K562 (cell line): ENCODE results near the gene NUP107. TPM values are rescaled to one million over a fixed set of nuclear protein-coding genes. Genes with fewer than 3 reads are reported as not detected.

Source experiments
- CEBPB ChIP-seq: fragments of 450-650 bp; IDR thresholded peaks from 2 replicates; pipeline ENCODE4 v1.6.1; 2016; ENCODE audit warnings: missing genetic modification characterization, missing compliant biosample characterization
- FIP1L1 ChIP-seq: fragments of 200-400 bp; formaldehyde crosslinking; IDR thresholded peaks from 2 replicates; pipeline ENCODE4 v1.6.1; 2018; ENCODE audit warnings: mild to moderate bottlenecking, low read depth, low read length; ENCODE audit not compliant: poor library complexity, severe bottlenecking
- LEF1 ChIP-seq: fragments of 450-650 bp; IDR thresholded peaks from 2 replicates; pipeline ENCODE4 v1.6.1; 2016; ENCODE audit warnings: mild to moderate bottlenecking
- NFE2 ChIP-seq: IDR thresholded peaks from 2 replicates; pipeline ENCODE4 v1.6.1; 2014; ENCODE audit warnings: antibody characterized with exemption, low read depth
- PRPF4 ChIP-seq: fragments of 200-400 bp; formaldehyde crosslinking; IDR thresholded peaks from one replicate; pipeline ENCODE4 v1.6.1; 2017; ENCODE audit warnings: low read length, low read depth, mild to moderate bottlenecking; ENCODE audit not compliant: insufficient read depth, poor library complexity, severe bottlenecking
- SMAD3 ChIP-seq: fragments of 450-650 bp; formaldehyde crosslinking; conservative IDR thresholded peaks from 2 replicates; pipeline ENCODE4 v1.4.0; 2020; ENCODE audit warnings: mild to moderate bottlenecking
- ZNF408 ChIP-seq: fragments of 250-450 bp; sonication (Bioruptor Pico); IDR thresholded peaks from 2 replicates; pipeline ENCODE4 v1.4.0; 2020; ENCODE audit warnings: low read depth, mild to moderate bottlenecking, moderate library complexity
- ZNF766 ChIP-seq: fragments of 200-800 bp; sonication (Bioruptor generic); conservative IDR thresholded peaks from 2 replicates; pipeline ENCODE4 v1.6.1; 2016; ENCODE audit warnings: missing genetic modification characterization, missing compliant biosample characterization
- ZNF830 ChIP-seq: fragments of 250-450 bp; sonication (Bioruptor Pico); IDR thresholded peaks from 2 replicates; pipeline ENCODE4 v1.5.0; 2021; ENCODE audit warnings: mild to moderate bottlenecking
- polyA plus RNA-seq, 8 experiments: library from polyadenylated mRNA; depleted of rRNA in 4 of 8; stranded (reverse) in 5 of 8; unstranded in 3 of 8; fragments of >200 nt; fragmentation: Nextera tagmentation in 2 of 8; fragmentation: Illumina TruSeq in 1 of 8; extraction: Ambion mirVana in 2 of 8; extraction: Trizol in 1 of 8; gene quantifications; 2 replicates each; pipeline versions ENCODE4 v1.2.1 to v1.2.3, GENCODE V29; 2011 to 2014; ENCODE audit warnings: inconsistent platforms in 1 of 8, missing spikeins in 1 of 8
- total RNA-seq, 7 experiments: library from RNA; depleted of rRNA in 6 of 7; stranded (reverse); fragments of >200 nt in 6 of 7; fragmentation: Illumina TruSeq in 2 of 7; extraction: Trizol in 2 of 7; gene quantifications; 2 replicates each; pipeline versions ENCODE4 v1.2.1 to v1.2.3, GENCODE V29; 2011 to 2021; ENCODE audit warnings: low replicate concordance in 1 of 7
- TF ChIP-seq, protein P1 (sequence below): sonication (generic); formaldehyde crosslinking; IDR thresholded peaks from 2 replicates; pipeline ENCODE4 v1.8.0; 2022; ENCODE audit warnings: mild to moderate bottlenecking, low read depth, missing genetic modification reagents
- TF ChIP-seq, protein P2 (sequence below): sonication (generic); formaldehyde crosslinking; IDR thresholded peaks from 2 replicates; pipeline ENCODE4 v1.8.1; 2023; ENCODE audit warnings: mild to moderate bottlenecking, missing genetic modification reagents
- TF ChIP-seq, protein P3 (sequence below): fragments of 450-650 bp; IDR thresholded peaks from 2 replicates; pipeline ENCODE4 v1.6.1; 2018; ENCODE audit warnings: mild to moderate bottlenecking, low read depth; ENCODE audit not compliant: partially characterized antibody
- TF ChIP-seq, protein P4 (sequence below): fragments of 450-650 bp; formaldehyde crosslinking; IDR thresholded peaks from 2 replicates; pipeline ENCODE4 v1.4.0; 2022; ENCODE audit warnings: missing genetic modification characterization
- TF ChIP-seq, protein P5 (sequence below): fragments of 450-650 bp; IDR thresholded peaks from one replicate; pipeline ENCODE4 v1.6.1; 2018; ENCODE audit warnings: mild to moderate bottlenecking, moderate library complexity; ENCODE audit not compliant: partially characterized antibody
- TF ChIP-seq, protein P6 (sequence below): fragments of 450-650 bp; formaldehyde crosslinking; IDR thresholded peaks from 2 replicates; pipeline ENCODE4 v1.4.0; 2020; ENCODE audit warnings: mild to moderate bottlenecking

NUP107 gene
- total and polyA plus RNA-seq, 9 of the 15 experiments (the other 6 are each of a cell fraction or from before 2014, with no cell fraction given) = 129 to 277 (median 199) TPM

DNA sequence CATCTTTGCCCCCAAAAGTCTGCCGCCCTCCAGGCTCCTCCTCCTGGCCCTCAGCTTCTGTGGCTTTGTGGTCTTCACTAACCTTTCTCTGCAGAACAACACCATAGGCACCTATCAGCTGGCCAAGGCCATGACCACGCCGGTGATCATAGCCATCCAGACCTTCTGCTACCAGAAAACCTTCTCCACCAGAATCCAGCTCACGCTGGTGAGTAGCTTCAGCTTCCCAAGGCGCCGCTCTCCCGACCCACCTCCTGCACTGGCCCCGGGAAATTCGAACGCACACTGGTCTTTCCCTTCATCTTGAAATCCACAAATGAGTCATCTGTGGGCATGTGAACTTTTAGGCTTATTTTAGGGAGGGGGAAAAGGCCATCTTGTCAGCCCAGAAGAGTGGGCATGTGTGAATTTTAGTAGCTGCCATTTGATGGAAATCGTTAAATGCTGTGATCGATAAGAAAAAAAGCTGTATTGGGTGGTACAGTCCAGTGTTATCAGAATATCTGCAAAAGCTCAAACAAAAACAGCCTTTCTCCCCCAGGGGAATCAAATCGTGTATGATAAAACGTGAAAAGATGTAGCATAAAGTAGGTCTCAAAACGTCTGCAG lies 59.9 kb downstream of the NUP107 start (continued):
- TF ChIP-seq, protein P1, sequence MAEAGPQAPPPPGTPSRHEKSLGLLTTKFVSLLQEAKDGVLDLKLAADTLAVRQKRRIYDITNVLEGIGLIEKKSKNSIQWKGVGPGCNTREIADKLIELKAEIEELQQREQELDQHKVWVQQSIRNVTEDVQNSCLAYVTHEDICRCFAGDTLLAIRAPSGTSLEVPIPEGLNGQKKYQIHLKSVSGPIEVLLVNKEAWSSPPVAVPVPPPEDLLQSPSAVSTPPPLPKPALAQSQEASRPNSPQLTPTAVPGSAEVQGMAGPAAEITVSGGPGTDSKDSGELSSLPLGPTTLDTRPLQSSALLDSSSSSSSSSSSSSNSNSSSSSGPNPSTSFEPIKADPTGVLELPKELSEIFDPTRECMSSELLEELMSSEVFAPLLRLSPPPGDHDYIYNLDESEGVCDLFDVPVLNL (CRISPR knock-in tag) = peak; percentile 97
- no peak for TF ChIP-seq NFE2
- no peak for TF ChIP-seq FIP1L1
- TF ChIP-seq PRPF4 = no peak
- TF ChIP-seq, protein P2, sequence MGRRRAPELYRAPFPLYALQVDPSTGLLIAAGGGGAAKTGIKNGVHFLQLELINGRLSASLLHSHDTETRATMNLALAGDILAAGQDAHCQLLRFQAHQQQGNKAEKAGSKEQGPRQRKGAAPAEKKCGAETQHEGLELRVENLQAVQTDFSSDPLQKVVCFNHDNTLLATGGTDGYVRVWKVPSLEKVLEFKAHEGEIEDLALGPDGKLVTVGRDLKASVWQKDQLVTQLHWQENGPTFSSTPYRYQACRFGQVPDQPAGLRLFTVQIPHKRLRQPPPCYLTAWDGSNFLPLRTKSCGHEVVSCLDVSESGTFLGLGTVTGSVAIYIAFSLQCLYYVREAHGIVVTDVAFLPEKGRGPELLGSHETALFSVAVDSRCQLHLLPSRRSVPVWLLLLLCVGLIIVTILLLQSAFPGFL (CRISPR knock-in tag) = no peak
- no peak for TF ChIP-seq ZNF830 (CRISPR knock-in tag)
- TF ChIP-seq, protein P3, sequence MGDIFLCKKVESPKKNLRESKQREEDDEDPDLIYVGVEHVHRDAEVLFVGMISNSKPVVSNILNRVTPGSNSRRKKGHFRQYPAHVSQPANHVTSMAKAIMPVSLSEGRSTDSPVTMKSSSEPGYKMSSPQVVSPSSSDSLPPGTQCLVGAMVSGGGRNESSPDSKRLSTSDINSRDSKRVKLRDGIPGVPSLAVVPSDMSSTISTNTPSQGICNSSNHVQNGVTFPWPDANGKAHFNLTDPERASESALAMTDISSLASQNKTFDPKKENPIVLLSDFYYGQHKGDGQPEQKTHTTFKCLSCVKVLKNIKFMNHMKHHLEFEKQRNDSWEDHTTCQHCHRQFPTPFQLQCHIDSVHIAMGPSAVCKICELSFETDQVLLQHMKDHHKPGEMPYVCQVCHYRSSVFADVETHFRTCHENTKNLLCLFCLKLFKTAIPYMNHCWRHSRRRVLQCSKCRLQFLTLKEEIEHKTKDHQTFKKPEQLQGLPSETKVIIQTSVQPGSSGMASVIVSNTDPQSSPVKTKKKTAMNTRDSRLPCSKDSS = no peak
- TF ChIP-seq SMAD3 = no peak
- TF ChIP-seq, protein P4, sequence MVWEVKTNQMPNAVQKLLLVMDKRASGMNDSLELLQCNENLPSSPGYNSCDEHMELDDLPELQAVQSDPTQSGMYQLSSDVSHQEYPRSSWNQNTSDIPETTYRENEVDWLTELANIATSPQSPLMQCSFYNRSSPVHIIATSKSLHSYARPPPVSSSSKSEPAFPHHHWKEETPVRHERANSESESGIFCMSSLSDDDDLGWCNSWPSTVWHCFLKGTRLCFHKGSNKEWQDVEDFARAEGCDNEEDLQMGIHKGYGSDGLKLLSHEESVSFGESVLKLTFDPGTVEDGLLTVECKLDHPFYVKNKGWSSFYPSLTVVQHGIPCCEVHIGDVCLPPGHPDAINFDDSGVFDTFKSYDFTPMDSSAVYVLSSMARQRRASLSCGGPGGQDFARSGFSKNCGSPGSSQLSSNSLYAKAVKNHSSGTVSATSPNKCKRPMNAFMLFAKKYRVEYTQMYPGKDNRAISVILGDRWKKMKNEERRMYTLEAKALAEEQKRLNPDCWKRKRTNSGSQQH (CRISPR knock-in tag) = no peak
- no peak for TF ChIP-seq ZNF766 (CRISPR knock-in tag)
- TF ChIP-seq LEF1 = 0 out of 2 replicates have a peak, but pooled peaks have one; percentile 22
- TF ChIP-seq ZNF408 = no peak
- TF ChIP-seq CEBPB (tag) = no peak
- TF ChIP-seq, protein P5, sequence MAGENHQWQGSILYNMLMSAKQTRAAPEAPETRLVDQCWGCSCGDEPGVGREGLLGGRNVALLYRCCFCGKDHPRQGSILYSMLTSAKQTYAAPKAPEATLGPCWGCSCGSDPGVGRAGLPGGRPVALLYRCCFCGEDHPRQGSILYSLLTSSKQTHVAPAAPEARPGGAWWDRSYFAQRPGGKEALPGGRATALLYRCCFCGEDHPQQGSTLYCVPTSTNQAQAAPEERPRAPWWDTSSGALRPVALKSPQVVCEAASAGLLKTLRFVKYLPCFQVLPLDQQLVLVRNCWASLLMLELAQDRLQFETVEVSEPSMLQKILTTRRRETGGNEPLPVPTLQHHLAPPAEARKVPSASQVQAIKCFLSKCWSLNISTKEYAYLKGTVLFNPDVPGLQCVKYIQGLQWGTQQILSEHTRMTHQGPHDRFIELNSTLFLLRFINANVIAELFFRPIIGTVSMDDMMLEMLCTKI = no peak
- TF ChIP-seq, protein P6, sequence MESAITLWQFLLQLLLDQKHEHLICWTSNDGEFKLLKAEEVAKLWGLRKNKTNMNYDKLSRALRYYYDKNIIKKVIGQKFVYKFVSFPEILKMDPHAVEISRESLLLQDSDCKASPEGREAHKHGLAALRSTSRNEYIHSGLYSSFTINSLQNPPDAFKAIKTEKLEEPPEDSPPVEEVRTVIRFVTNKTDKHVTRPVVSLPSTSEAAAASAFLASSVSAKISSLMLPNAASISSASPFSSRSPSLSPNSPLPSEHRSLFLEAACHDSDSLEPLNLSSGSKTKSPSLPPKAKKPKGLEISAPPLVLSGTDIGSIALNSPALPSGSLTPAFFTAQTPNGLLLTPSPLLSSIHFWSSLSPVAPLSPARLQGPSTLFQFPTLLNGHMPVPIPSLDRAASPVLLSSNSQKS (CRISPR knock-in tag) = no peak
